ENCODE data around the gene KCNAB1. TPM values are rescaled to one million over a fixed set of nuclear protein-coding genes. Genes with fewer than 3 reads are reported as not detected.

KCNAB1 gene
- total RNA-seq, 1 donor from 2014 or later, result 2.4 TPM

DNA sequence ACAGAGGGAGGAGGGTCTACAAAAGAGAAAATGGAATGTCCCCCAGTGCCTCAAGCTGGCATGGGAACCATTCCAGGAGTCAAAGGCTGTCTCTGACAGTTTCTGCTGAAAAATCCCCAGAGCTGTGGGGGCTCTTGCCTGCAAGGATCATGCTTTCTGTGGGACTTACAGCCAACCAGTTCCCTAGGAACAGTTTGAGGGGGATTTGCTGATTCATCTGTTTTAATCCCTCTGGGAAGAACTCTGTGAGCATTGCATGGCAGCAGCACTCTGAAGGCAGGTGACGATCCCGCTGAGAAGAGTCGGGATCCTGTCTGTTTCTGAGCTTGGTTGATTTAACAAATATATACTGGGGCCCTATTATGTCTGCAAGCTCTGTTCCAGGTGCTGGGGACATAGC is 258.5 kb downstream of the KCNAB1 start:
- no peak for ATAC-seq
- intact Hi-C loops (cut with micrococcal nuclease), result no loop called here

GRCh38 chr3:156379327-156379726 is 258.9 kb downstream of the KCNAB1 start:
- intact Hi-C loops (cut with micrococcal nuclease), result no loop called here

More for the DNA sequence above, 258.5 kb downstream of the KCNAB1 start:
- no peak for DNase-seq

DNA sequence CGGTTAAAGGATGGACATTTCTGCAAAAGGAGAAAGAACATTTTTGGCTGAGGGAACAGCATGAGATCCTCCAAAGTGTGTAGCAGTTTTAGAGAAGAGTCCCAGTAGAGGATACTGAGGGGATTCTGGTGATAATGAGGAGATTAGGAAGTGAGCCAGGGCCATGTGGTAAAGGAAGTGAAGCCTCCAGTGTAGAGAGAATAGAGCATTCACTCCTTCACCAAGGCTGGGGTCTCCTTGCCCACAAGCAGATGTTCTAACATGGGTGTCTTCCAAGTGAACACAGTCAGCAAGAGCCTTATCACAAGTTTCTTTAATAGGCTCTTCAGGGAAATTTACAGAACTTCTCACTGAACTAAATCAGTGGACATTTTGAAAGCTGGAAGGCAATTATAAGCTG is 260.9 kb downstream of the KCNAB1 start:
- intact Hi-C loops (cut with micrococcal nuclease), result no loop called here
- no peak for DNase-seq
- peak; percentile 37 for ATAC-seq

More at GRCh38 chr3:156379327-156379726, 258.9 kb downstream of the KCNAB1 start:
- no peak for ATAC-seq
- no peak for DNase-seq

DNA sequence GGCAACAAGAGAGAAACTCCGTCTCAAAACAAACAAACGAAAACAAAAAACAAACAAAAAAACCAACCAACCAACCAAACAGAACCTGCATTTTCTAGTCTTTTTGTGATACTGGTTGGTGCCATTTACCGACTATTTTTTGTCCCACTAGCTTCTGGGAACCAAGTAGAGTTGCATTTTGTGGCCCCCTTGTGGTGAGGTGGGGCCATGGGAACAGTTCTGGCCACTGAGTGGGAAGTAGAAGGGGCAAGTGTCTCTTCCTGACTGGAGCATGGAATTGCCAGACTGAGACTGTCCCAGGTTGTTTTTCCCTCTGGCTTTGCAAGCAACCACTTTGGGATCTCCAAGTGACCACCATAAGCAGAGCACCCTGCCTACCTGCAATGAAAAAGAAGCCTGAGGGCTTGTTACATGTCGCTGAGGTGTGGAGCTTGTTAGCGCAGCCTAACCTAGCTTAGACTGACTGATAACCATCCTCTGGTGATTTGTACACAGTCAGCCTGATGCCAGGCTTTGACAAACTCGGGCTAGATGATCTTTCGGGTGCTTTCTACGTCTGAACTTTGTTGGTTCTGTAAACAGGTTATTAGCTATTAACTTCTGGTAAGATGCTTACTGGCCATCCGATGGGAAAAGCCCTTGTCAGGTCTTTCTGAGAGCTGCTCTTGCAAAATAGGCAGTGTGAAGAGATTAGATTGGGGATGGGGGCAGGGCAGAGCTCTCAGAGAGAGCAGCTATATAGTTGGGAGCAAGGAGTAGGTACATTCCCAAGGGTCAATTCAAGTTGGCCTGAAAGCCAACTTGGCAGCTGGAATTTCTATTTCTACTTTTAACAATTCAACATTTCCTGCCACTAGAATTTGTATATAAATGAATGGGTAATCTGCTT is 262.3 kb downstream of the KCNAB1 start:
- ATAC-seq (peak; percentile 27), DNase-seq (no peak)
- intact Hi-C loops (cut with micrococcal nuclease), result no loop called here

- ATAC-seq (peak; percentile 61), DNase-seq (no peak)
- intact Hi-C loops (cut with micrococcal nuclease), result no loop called here
Measured at GRCh38 chr3:156383441-156384025, 263.2 kb downstream of the KCNAB1 start.

DNA sequence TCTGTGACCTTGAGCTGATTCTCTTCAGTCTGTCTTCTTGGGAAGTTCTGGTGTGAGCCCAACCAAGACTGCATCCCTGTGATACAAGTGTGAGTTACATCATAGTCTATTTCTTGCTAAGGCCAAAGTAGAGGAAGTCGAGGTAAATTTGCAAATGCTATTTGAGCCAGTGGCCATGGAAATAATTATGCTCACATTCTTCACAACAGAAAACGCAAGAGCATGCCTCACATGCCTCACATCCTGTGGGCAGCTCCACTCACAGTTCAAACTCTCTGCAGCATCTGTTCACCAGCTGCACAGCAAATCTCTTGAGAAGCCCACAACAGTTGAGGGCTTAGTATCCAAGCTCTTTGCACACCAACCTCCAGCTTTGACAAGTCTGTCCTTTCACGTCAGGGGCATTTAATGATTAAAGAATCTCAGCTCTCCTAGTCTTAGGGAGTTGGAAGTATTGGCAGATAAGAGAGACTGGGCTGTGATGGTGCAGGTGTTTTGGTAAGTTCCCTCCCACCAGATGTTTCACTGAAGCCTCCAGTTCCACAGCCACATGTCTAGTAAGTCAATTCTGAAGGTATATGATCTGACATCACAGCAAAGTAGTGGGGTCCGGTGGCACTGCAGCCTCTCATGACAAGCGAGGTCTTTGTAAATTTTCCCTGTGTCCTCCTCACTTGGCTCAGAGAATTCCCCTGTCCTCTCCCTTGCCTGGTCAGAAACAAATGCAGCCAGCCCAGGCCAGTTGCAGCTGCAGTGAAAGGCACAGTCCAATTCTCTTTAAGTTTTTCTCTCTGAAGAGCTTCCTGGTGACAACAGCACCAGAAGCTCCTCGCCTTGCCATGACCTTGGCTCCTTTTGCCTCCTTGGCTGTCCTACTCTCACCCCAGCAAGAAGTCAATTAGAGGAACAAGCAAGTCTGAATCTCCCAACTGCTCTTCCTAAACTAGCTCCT is 268.4 kb downstream of the KCNAB1 start:
- ATAC-seq, result peak; percentile 95
- peak; percentile 49 for DNase-seq
- intact Hi-C loops (cut with micrococcal nuclease), result no loop called here

DNA sequence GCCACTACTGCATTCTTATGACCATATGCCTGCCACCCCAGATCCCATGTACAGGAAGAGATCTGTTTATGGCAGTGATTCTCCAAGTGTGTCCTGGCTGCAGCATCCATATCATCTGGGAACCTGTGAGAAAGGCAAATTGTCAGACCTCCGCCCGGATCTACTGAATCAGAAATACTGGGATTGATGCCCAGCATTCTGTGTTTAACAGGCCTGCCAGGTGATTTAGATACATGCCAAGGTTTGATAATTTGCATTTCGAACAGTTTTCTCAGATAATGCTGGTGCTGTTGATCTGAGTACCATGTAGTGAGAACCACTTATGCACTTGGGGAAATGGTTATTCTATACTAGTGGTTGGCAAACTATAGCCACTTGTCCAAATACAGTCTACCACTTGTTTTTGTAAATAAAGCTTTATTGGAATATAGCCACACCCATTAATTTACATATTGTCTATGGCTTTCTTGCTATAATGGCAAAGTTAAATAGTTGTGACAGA is 269.1 kb downstream of the KCNAB1 start:
- DNase-seq (no peak), ATAC-seq (no peak)
- intact Hi-C loops (cut with micrococcal nuclease), result no loop called here

DNA sequence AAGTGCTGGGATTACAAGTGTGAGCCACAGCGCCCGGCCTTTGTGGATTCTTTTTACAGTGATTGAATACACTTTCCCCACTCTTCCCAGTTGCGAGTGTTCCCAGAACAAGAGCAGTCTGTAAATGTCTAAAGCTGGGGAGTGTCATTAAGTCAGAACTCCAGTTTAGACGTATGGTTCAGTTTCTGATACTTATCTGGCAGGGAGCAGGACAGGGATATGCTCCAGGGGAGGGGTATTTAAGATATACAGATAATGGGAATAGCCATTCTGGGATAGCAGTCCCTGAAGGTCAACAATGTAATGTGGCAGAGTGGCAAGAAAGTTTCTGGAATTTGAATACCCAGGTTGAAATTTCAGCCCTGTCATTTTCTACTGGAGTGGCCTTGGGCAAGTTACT is 270.5 kb downstream of the KCNAB1 start:
- ATAC-seq (no peak), DNase-seq (no peak)
- intact Hi-C loops (cut with micrococcal nuclease), result no loop called here

- no peak for DNase-seq
- no peak for ATAC-seq
- intact Hi-C loops (cut with micrococcal nuclease), result no loop called here
Measured at GRCh38 chr3:156395961-156396710, 275.8 kb downstream of the KCNAB1 start.

DNA sequence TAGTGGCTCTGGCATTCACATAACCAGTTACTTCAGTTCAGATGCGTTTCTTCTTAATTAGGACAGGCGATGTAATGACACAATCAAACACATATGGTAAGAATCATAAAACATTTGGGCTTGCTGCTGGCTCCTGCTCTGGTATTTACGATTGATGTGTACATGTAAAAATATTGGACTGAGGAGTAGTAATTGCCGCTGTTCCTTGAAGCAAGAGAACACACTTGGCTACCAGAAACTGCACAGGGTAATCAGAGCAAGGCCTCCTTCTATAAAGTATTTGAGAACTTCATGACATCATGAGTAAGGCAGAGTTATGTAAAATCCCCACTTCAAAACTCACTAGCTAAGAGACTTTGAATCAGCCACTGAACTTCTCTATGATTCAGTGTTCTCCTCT is 276.5 kb downstream of the KCNAB1 start:
- no peak for DNase-seq
- intact Hi-C loops (cut with micrococcal nuclease), result no loop called here
- ATAC-seq, result no peak

- DNase-seq, result no peak
- ATAC-seq, result no peak
- intact Hi-C loops (cut with micrococcal nuclease), result no loop called here
Measured at GRCh38 chr3:156397534-156397933, 277.2 kb downstream of the KCNAB1 start.

GRCh38 chr3:156400062-156400461 is 279.7 kb downstream of the KCNAB1 start:
- intact Hi-C loops (cut with micrococcal nuclease), result no loop called here
- no peak for DNase-seq
- ATAC-seq, result no peak

- DNase-seq (no peak), ATAC-seq (no peak)
- intact Hi-C loops (cut with micrococcal nuclease), result no loop called here
Measured at GRCh38 chr3:156400735-156401134, 280.4 kb downstream of the KCNAB1 start.

DNA sequence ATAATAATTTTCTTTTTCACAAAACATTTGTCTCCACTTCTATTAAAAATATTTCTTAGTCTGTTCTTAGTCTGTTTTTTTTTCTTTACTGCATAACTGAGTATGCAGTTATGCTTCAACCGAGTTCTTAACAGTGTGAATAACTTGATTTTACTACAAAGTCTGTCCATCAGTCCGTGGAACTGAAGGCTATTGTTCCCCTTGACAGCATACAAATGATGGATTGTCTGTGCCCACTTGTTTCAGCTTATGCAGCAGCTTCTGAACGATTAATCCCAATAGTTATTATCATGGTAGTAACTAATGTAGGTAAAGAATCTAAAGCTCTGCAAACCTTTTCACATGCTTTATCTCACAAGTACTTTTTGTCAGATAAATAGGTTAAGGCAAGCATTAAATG is 283.8 kb downstream of the KCNAB1 start:
- no peak for DNase-seq
- intact Hi-C loops (cut with micrococcal nuclease), result no loop called here
- no peak for ATAC-seq

DNA sequence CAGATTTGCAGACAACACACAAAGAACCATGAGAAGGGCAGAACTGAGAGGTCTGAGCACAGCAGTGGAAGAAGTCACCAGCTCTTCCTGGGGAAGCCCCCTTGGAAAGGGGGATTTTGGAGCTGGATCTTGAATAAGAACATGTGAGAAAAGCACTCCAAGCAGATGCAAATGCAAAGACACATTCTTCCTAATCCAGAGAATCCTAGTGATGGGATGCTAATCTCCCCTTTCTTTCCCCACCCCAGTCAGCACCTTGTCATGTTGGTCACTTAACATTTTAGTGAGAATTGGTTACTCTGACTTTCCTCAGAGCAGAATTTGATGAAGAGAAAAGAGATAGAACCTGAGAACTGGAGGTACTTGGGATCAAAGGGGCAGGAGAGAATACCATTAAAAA is 286.0 kb downstream of the KCNAB1 start:
- ATAC-seq (no peak), DNase-seq (no peak)
- intact Hi-C loops (cut with micrococcal nuclease), result no loop called here

- intact Hi-C loops (cut with micrococcal nuclease), result no loop called here
- DNase-seq (no peak), ATAC-seq (no peak)
Measured at GRCh38 chr3:156407617-156408225, 287.3 kb downstream of the KCNAB1 start.

GRCh38 chr3:156409694-156410093 is 289.3 kb downstream of the KCNAB1 start:
- ATAC-seq, result no peak
- no peak for DNase-seq
- intact Hi-C loops (cut with micrococcal nuclease), result no loop called here

DNA sequence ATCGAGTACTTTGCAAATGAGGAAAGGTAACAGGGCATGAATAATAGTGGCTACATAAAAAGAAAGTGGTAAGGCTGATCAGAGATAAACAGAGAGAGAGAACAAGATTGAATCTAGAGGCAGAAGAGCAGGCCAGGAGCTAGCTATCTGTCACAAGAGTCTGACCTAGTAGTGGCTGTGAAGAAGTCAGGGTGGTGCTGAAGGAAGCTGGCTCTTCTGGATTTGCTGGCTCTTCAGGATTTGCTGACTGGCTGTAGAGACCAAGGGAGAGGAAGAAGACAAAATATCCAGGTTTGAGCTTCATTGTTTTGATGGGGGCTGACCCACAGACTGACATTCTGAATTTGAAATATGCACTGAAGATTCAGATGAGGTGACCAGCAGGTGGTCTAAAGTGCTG is 292.2 kb downstream of the KCNAB1 start:
- ATAC-seq, result peak; percentile 24
- intact Hi-C loops (cut with micrococcal nuclease), result no loop called here
- no peak for DNase-seq

Measured in left ventricle myocardium superior (tissue), 1 donor.